ENCODE measurements around the gene PNKD. TPM values are rescaled to one million over a fixed set of nuclear protein-coding genes. Genes with fewer than 3 reads are reported as not detected.

The PNKD gene
- total RNA-seq, 1 experiment from 2014 or later = 57.7 TPM

DNA sequence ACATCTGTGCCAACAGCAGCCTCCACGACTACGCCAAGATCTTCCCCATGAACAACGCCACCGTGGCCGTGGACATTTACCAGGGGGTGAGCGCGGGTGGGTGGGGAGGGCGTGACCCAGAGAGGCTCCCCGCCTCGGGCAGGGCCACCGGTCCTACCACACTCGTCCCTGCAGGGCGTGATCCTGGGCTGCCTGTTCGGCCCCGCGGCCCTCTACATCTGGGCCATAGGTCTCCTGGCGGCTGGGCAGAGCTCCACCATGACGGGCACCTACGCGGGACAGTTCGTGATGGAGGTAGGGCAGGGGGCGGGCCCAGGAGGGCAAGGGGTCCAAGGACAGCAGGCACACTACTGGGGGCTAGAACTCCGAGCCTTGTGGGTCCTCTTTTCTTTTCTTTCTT lies 120.9 kb downstream of the PNKD start:
- peaks cover 16% of the 10 kb centered on the region for H3K4me1 ChIP-seq (replicated peaks)

DNA sequence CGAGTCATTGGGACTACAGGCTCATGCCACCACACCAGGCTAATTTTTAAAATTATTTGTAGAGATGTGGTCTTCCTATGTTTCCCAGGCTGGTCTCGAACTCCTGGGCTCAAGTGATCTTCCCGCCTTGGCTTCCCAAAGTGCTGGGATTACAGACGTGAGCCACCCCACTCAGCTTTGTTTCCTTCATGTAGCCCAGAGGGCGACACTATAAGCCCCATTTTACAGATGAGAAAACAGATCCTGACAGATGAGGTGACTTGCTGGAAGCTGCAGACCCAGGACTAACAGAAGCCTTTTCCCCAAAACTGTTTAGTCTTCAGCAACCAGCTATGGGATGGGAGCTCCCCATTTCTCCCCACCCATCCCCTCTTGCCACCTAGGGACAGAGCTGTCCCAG lies 122.1 kb downstream of the PNKD start:
- Histone ChIP-seq H3K4me3 (no peak overlapping the region), H3K27ac (no peak overlapping the region), H3K4me1 (replicated peaks) (peaks cover 20% of the 10 kb centered on the region), H3K9me3 (replicated peaks) (no peaks in the 10 kb centered on the region), H3K36me3 (no peaks in the 10 kb centered on the region), H3K27me3 (replicated peaks) (no peaks in the 10 kb centered on the region)
- no peak for DNase-seq (ENCODE audit: low read depth in 1 of 2, low spot score in 2 of 2)

More for the DNA sequence above, 120.9 kb downstream of the PNKD start:
- Histone ChIP-seq H3K36me3 (no peaks in the 10 kb centered on the region), H3K27ac (no peak overlapping the region), H3K4me3 (no peak overlapping the region), H3K27me3 (replicated peaks) (no peaks in the 10 kb centered on the region), H3K9me3 (replicated peaks) (no peaks in the 10 kb centered on the region)
- no peak for DNase-seq (ENCODE audit: low read depth in 1 of 2, low spot score in 2 of 2)

DNA sequence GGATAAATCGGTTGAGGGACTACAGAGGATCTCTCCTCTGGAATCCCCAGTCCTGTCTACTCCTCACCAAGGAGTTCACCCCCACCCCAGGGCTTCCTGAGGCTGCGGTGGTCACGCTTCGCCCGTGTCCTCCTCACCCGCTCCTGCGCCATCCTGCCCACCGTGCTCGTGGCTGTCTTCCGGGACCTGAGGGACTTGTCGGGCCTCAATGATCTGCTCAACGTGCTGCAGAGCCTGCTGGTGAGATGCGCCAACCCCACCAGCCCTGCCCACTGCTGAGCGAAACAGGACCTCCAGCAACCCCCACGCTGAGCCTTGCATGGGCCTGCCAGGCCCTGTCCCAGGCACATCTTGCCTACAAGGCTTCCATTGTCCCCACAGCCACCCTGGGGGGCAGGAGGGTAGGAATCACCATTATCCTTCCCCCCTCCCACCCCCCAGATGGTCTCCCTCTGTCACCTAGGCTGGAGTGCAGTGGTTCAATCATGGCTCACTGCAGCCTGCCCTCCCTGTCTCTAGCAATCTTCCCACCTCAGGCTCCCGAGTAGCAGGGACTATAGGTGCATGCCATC lies 122.7 kb downstream of the PNKD start:
- Histone ChIP-seq H3K4me3 (no peak overlapping the region), H3K27ac (no peak overlapping the region), H3K9me3 (replicated peaks) (no peaks in the 10 kb centered on the region), H3K27me3 (replicated peaks) (no peaks in the 10 kb centered on the region), H3K36me3 (no peaks in the 10 kb centered on the region), H3K4me1 (replicated peaks) (peaks cover 15% of the 10 kb centered on the region)
- no peak for DNase-seq (ENCODE audit: low read depth in 1 of 2, low spot score in 2 of 2)

DNA sequence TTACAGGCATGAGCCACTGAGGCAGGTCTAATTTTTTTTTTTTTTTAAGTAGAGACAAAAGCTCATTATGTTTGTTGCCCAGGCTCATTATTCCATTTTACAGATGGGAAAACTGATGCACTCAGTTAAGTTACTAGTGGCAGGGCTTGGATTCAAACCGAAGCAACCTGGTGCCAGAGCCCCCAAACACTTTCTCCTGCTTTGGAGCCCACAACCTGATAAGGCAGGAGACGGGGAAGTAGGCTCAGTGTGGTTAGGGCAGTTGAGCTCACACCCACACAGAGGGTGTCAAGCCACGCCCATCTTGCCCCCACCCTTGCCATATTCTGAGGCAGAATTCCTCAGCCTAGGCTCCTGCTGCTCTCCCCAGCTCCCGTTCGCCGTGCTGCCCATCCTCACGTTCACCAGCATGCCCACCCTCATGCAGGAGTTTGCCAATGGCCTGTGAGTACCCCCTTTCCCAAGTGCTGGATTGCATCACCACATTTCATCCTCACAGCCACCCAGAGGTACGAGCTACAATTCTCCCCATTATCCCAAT lies 123.5 kb downstream of the PNKD start:
- no peak for DNase-seq (ENCODE audit: low read depth in 1 of 2, low spot score in 2 of 2)
- H3K4me1 ChIP-seq (replicated peaks) = peaks cover 18% of the 10 kb centered on the region
- no peaks in the 10 kb centered on the region for H3K9me3 ChIP-seq (replicated peaks)
- H3K4me3 ChIP-seq = no peak overlapping the region
- no peaks in the 10 kb centered on the region for H3K27me3 ChIP-seq (replicated peaks)
- no peaks in the 10 kb centered on the region for H3K36me3 ChIP-seq
- H3K27ac ChIP-seq = no peak overlapping the region

DNA sequence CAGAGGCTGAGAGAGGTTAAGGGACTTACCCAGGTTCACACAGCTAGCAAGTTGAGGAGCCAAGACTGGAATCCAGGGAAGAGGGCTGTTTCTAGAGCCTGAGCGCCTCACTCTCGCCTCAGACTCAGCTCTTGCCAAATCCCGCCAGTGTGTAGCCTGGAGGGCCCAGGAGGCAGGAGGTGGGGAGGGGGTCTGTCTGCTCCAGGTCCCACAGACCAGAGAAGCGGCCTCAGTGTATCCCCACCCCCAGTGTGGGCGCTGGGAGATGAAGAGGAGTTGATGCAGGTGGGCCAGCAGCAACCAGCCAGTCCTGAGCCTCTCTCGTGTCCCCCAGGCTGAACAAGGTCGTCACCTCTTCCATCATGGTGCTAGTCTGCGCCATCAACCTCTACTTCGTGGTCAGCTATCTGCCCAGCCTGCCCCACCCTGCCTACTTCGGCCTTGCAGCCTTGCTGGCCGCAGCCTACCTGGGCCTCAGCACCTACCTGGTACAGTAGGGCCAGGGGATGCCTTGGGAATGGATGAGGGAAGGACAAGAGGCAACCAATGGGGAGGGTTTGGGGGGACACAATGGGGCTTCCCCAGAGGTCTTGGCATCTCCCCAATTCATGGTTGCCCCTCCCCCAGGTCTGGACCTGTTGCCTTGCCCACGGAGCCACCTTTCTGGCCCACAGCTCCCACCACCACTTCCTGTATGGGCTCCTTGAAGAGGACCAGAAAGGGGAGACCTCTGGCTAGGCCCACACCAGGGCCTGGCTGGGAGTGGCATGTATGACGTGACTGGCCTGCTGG lies 124.2 kb downstream of the PNKD start:
- no peak for DNase-seq (ENCODE audit: low read depth in 1 of 2, low spot score in 2 of 2)
- H3K9me3 ChIP-seq (replicated peaks) = no peaks in the 10 kb centered on the region
- H3K4me3 ChIP-seq = no peak overlapping the region
- H3K27ac ChIP-seq = no peak overlapping the region
- no peaks in the 10 kb centered on the region for H3K27me3 ChIP-seq (replicated peaks)
- H3K4me1 ChIP-seq (replicated peaks) = peaks cover 24% of the 10 kb centered on the region
- no peaks in the 10 kb centered on the region for H3K36me3 ChIP-seq

DNA sequence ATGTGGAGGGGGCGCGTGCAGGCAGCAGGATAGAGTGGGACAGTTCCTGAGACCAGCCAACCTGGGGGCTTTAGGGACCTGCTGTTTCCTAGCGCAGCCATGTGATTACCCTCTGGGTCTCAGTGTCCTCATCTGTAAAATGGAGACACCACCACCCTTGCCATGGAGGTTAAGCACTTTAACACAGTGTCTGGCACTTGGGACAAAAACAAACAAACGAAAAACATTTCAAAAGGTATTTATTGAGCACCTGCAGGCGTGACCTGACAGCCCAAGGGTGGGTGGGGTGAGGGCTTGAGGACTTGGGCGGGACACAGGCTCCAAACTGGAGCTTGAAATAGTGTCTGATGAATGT lies 124.7 kb downstream of the PNKD start:
- H3K27ac ChIP-seq = no peak overlapping the region
- H3K4me3 ChIP-seq = no peak overlapping the region
- H3K4me1 ChIP-seq (replicated peaks) = peaks cover 25% of the 10 kb centered on the region
- peaks cover under 1% of the 10 kb centered on the region; the same call in 1 of the 2 replicates for H3K36me3 ChIP-seq
- DNase-seq (ENCODE audit: low read depth in 1 of 2, low spot score in 2 of 2) = no peak
- H3K27me3 ChIP-seq (replicated peaks) = no peaks in the 10 kb centered on the region
- H3K9me3 ChIP-seq (replicated peaks) = no peaks in the 10 kb centered on the region

DNA sequence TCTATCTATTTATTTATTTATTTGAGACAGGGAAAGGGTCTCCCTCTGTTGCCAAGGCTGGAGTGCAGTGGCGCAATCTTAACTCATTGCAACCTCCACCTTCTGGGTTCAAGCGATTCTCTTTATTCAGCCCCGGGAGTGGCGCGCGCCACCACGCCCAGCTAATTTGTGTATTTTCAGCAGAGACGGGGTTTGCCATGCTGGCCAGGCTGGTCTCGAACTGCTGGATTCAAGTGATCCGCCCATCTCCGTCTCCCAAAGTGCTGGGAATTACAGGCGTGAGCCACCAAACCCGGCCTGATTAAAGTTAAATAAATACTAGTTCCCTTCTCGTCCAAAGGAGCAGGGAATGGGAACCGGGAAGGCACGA lies 125.1 kb downstream of the PNKD start:
- no peak for DNase-seq (ENCODE audit: low read depth in 1 of 2, low spot score in 2 of 2)
- Histone ChIP-seq H3K27ac (no peak overlapping the region; the same call in 1 of the 2 replicates), H3K4me3 (peak overlapping the region; percentile 46)

DNA sequence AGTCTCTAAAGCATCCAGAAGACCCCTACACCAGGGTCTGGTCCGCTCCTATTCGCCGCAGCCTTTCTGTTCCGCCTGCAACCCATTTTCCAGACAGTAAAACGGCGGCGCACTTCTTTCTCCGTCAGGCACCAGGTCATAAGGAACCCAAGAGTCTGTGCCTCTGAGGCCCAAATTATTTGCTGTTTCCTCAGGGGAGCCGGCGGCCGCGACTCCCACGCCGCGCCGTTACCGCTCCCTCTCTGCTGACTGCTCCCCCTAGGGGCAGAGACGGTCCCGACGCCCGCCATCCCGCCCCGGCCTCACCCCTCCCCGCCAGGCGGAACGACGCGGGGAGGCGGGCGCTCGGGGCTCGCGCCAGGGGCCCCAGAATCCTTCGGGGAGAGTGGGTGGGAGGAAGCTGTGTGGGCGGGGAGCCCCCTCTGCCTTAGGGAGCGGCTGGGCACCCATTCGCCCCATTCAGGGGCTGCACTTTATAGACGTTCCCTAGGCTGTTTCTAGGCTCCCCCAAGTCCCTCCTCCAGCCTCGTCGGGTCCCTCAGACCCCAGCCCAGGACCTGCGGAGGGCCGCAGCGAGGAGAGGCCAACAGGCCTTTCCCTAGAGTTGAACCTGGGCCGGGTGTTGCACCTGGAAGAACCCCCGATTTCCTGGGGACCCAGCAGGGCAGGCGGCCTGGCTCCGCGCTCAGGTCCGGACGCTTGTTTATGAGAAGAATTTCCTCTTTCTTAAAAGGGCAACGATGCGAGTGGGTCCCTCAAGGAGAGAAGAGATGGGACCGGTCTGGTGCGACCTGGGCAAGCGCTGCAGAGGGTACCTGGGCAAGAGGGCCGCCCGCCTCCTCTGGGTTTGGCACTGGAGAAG lies 125.7 kb downstream of the PNKD start:
- peak; percentile 95 to 99 for DNase-seq (ENCODE audit: low read depth in 1 of 2, low spot score in 2 of 2)
- no peaks in the 10 kb centered on the region for H3K27me3 ChIP-seq (replicated peaks)
- peaks cover 3% of the 10 kb centered on the region for H3K36me3 ChIP-seq
- peak overlapping the region; percentile 61 for H3K27ac ChIP-seq
- H3K4me3 ChIP-seq = peak overlapping the region; percentile 46
- peaks cover 26% of the 10 kb centered on the region for H3K4me1 ChIP-seq (replicated peaks)
- no peaks in the 10 kb centered on the region for H3K9me3 ChIP-seq (replicated peaks)

More for the DNA sequence above, 125.1 kb downstream of the PNKD start:
- H3K27me3 ChIP-seq (replicated peaks) = no peaks in the 10 kb centered on the region
- H3K36me3 ChIP-seq = peaks cover 3% of the 10 kb centered on the region; the same call in 1 of the 2 replicates
- H3K9me3 ChIP-seq (replicated peaks) = no peaks in the 10 kb centered on the region
- H3K4me1 ChIP-seq (replicated peaks) = peaks cover 25% of the 10 kb centered on the region

Other genes starting within 250 kb of the PNKD start
- gene RUFY4, start 201.3 kb upstream of the PNKD start, total RNA-seq (2014; rRNA removed; shearing (Covaris generic)) = not detected in 2 replicates
- not detected in 2 replicates for gene CXCR2, start 144.5 kb upstream of the PNKD start, total RNA-seq (2014; rRNA removed; shearing (Covaris generic))
- not detected in 2 replicates for gene CXCR1, start 103.6 kb upstream of the PNKD start, total RNA-seq (2014; rRNA removed; shearing (Covaris generic))
- gene ARPC2, start 53.3 kb upstream of the PNKD start, total RNA-seq (2014; rRNA removed; shearing (Covaris generic)) = 490 and 702 TPM in 2 replicates
- 0.89 TPM in 1 of 2 replicates, not detected in the other for gene GPBAR1, start 9.5 kb upstream of the PNKD start, total RNA-seq (2014; rRNA removed; shearing (Covaris generic))
- 184 and 231 TPM in 2 replicates for gene AAMP, start 382 bp upstream of the PNKD start, total RNA-seq (2014; rRNA removed; shearing (Covaris generic))
- 76.0 and 86.5 TPM in 2 replicates for gene TMBIM1, start 22.0 kb downstream of the PNKD start, total RNA-seq (2014; rRNA removed; shearing (Covaris generic))
- gene CATIP, start 86.3 kb downstream of the PNKD start, total RNA-seq (2014; rRNA removed; shearing (Covaris generic)) = not detected in 2 replicates
- gene SLC11A1, start 111.8 kb downstream of the PNKD start, total RNA-seq (2014; rRNA removed; shearing (Covaris generic)) = 0.05 TPM in 1 of 2 replicates, not detected in the other
- 45.7 and 46.0 TPM in 2 replicates for gene CTDSP1, start 129.3 kb downstream of the PNKD start, total RNA-seq (2014; rRNA removed; shearing (Covaris generic))
- gene VIL1, start 148.6 kb downstream of the PNKD start, total RNA-seq (2014; rRNA removed; shearing (Covaris generic)) = not detected in 2 replicates

All from SJSA1 (cell line).